Sigmoid colon (tissue), 4 donors: Measurements from ENCODE around the gene PGAP1.

ENCODE experiments used
- CTCF ChIP-seq, 4 experiments: fragments of 450-650 bp in 3 of 4; fragments of 200-600 bp in 1 of 4; IDR thresholded peaks; one replicate each; pipeline ENCODE4 v1.5.1; 2016 to 2019; ENCODE audit warnings: antibody characterized with exemption in 4 of 4, mild to moderate bottlenecking in 3 of 4, moderate library complexity in 2 of 4
- POLR2AphosphoS5 ChIP-seq, 4 donors: sonication (generic); formaldehyde crosslinking; IDR thresholded peaks; one replicate each; pipeline ENCODE4 v1.6.1; 2017; ENCODE audit warnings: antibody characterized with exemption in 4 of 4

DNA sequence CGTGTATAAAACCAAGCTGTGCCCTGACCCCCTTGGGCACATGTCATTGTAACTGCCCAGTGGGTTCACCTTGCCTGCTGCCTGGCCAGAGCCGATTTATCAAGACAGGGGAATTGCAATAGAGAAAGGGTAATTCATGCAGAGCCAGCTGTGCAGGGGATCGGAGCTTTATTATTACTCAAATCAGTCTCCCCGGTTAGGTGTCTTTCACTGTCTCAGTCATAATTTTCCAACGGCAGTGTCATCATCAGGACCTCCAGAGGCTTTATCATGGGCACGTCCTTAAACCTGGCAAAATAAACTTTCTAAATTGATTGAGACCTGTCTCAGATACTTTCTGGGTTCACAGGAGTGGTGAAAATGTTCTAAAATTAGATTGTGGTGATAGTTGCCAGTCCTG is 29.6 kb upstream of the PGAP1 start:
- TF ChIP-seq CTCF (IDR thresholded peaks at IDR 0.05) (no peak), POLR2AphosphoS5 (IDR thresholded peaks at IDR 0.05) (no peak)
